OCI-LY3 (cell line): ENCODE measurements around the gene ARHGEF39.

Experiments
- H2AFZ ChIP-seq: fragments of 200-600, 300-600 bp; shearing (Covaris generic); 2 replicates; pipeline ENCODE4 v1.6.0; 2014; ENCODE audit warnings: antibody characterized with exemption, low read depth, low read length
- H3K27ac ChIP-seq: fragments of 200-600, 300-600 bp; sonication (generic); 2 replicates; pipeline ENCODE4 v1.5.1; 2014; ENCODE audit warnings: mild to moderate bottlenecking, low read length, moderate library complexity, mixed read lengths
- H3K27me3 ChIP-seq: fragments of 200-600, 300-600 bp; sonication (generic); 2 replicates; pipeline ENCODE4 v1.6.1; 2014; ENCODE audit warnings: low read depth, low read length, mixed read lengths
- H3K36me3 ChIP-seq: fragments of 200-600, 300-600 bp; sonication (generic); replicated peaks from 2 replicates; pipeline ENCODE3; 2014; ENCODE audit warnings: low read depth, low read length, mixed read lengths
- H3K4me1 ChIP-seq: fragments of 300-600, 200-600 bp; sonication (generic); 2 replicates; pipeline ENCODE4 v1.6.1; 2014; ENCODE audit warnings: low read length, mixed read lengths
- H3K4me2 ChIP-seq: fragments of 200-600, 300-600 bp; sonication (generic); 2 replicates; pipeline ENCODE4 v1.6.1; 2014; ENCODE audit warnings: low read length, mixed read lengths
- H3K4me3 ChIP-seq: fragments of 300-600, 200-600 bp; sonication (generic); 2 replicates; pipeline ENCODE4 v1.5.1; 2014; ENCODE audit warnings: antibody characterized with exemption, mild to moderate bottlenecking, low read length, moderate library complexity
- H3K79me2 ChIP-seq: fragments of 300-600, 200-600 bp; shearing (Covaris generic); 2 replicates; pipeline ENCODE4 v1.6.1; 2014; ENCODE audit warnings: mild to moderate bottlenecking, low read length, mixed read lengths
- H3K9ac ChIP-seq: fragments of 300-600, 200-600 bp; shearing (Covaris generic); 2 replicates; pipeline ENCODE4 v1.6.0; 2014; ENCODE audit warnings: mild to moderate bottlenecking, low read length, moderate library complexity
- H3K9me3 ChIP-seq: fragments of 200-600, 300-600 bp; shearing (Covaris generic); 2 replicates; pipeline ENCODE4 v1.6.1; 2014; ENCODE audit warnings: low read length, mixed read lengths; ENCODE audit not compliant: insufficient read depth
- H4K20me1 ChIP-seq: fragments of 200-600, 300-600 bp; sonication (generic); 2 replicates; pipeline ENCODE4 v1.6.1; 2016; ENCODE audit warnings: low read length, mixed read lengths; ENCODE audit not compliant: insufficient read depth
- EZH2phosphoT487 ChIP-seq: fragments of 200-600 bp; shearing (Covaris generic); IDR thresholded peaks from 2 replicates; pipeline ENCODE4 v1.6.1; 2018; ENCODE audit warnings: antibody characterized with exemption, mixed run types, low read depth
- TF ChIP-seq, protein P1 (sequence below): fragments of 200-600, 300-600 bp; sonication (generic); IDR thresholded peaks from 2 replicates; pipeline ENCODE4 v1.5.1; 2014; ENCODE audit warnings: antibody characterized with exemption, low read length, low read depth

The ARHGEF39 gene

GRCh38 chr9:35712762-35713400 lies 47.9 kb upstream of the ARHGEF39 start:
- Histone ChIP-seq H3K9ac (no peak overlapping the region), H3K4me2 (no peak overlapping the region), H3K27me3 (no peaks in the 10 kb centered on the region), H3K4me1 (no peaks in the 10 kb centered on the region), H3K79me2 (no peaks in the 10 kb centered on the region), H3K36me3 (peaks cover 68% of the 10 kb centered on the region), H4K20me1 (no peaks in the 10 kb centered on the region), H3K27ac (no peak overlapping the region), H3K4me3 (no peak overlapping the region), H3K9me3 (no peaks in the 10 kb centered on the region), H2AFZ (no peak overlapping the region)
- no peak for TF ChIP-seq EZH2phosphoT487
- TF ChIP-seq, protein P1, sequence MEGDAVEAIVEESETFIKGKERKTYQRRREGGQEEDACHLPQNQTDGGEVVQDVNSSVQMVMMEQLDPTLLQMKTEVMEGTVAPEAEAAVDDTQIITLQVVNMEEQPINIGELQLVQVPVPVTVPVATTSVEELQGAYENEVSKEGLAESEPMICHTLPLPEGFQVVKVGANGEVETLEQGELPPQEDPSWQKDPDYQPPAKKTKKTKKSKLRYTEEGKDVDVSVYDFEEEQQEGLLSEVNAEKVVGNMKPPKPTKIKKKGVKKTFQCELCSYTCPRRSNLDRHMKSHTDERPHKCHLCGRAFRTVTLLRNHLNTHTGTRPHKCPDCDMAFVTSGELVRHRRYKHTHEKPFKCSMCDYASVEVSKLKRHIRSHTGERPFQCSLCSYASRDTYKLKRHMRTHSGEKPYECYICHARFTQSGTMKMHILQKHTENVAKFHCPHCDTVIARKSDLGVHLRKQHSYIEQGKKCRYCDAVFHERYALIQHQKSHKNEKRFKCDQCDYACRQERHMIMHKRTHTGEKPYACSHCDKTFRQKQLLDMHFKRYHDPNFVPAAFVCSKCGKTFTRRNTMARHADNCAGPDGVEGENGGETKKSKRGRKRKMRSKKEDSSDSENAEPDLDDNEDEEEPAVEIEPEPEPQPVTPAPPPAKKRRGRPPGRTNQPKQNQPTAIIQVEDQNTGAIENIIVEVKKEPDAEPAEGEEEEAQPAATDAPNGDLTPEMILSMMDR, result no peak

GRCh38 chr9:35711501-35712428 lies 46.8 kb upstream of the ARHGEF39 start:
- H3K36me3 ChIP-seq, result peaks cover 68% of the 10 kb centered on the region

GRCh38 chr9:35710818-35711500 lies 46.0 kb upstream of the ARHGEF39 start:
- H4K20me1 ChIP-seq, result no peaks in the 10 kb centered on the region
- no peak overlapping the region for H3K27ac ChIP-seq
- H3K9ac ChIP-seq, result no peak overlapping the region
- H3K4me1 ChIP-seq, result no peaks in the 10 kb centered on the region
- no peaks in the 10 kb centered on the region for H3K79me2 ChIP-seq
- H3K36me3 ChIP-seq, result peaks cover 69% of the 10 kb centered on the region
- no peak overlapping the region for H3K4me3 ChIP-seq
- H3K4me2 ChIP-seq, result no peak overlapping the region
- no peak for TF ChIP-seq EZH2phosphoT487
- TF ChIP-seq, protein P1, result no peak
- no peak overlapping the region for H2AFZ ChIP-seq
- no peaks in the 10 kb centered on the region for H3K27me3 ChIP-seq
- H3K9me3 ChIP-seq, result no peaks in the 10 kb centered on the region

More at GRCh38 chr9:35711501-35712428, 46.8 kb upstream of the ARHGEF39 start:
- H3K4me2 ChIP-seq, result no peak overlapping the region
- no peaks in the 10 kb centered on the region for H3K27me3 ChIP-seq
- no peak overlapping the region for H3K4me3 ChIP-seq
- H3K9ac ChIP-seq, result no peak overlapping the region
- H4K20me1 ChIP-seq, result no peaks in the 10 kb centered on the region
- no peak overlapping the region for H3K27ac ChIP-seq
- no peaks in the 10 kb centered on the region for H3K79me2 ChIP-seq
- no peaks in the 10 kb centered on the region for H3K9me3 ChIP-seq
- H3K4me1 ChIP-seq, result no peaks in the 10 kb centered on the region
- TF ChIP-seq, protein P1, result no peak
- TF ChIP-seq EZH2phosphoT487, result no peak
- H2AFZ ChIP-seq, result no peak overlapping the region

DNA sequence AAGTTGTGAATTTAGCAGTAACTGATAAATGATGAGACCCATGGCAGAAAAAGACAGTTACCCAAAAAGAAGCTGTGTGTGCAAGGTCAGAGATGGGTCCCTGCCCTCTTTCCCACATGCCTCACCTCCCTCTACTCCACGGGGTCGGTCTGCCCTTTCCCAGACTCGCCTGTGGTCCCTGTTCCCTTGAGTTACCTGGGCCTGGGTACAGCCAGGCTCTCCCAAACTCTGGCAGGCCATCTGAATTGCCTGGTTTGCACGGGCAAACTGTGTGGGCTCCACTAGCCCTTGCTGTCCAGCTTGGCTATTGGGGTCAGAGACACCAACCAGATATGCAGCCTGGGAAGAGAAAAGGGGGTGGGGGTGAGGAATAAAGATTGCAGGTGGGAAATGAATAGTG lies 43.2 kb upstream of the ARHGEF39 start:
- Histone ChIP-seq H3K36me3 (peaks cover 76% of the 10 kb centered on the region), H3K27ac (no peak overlapping the region), H4K20me1 (no peaks in the 10 kb centered on the region), H3K4me1 (no peaks in the 10 kb centered on the region), H3K9ac (no peak overlapping the region), H3K4me2 (no peak overlapping the region), H3K4me3 (no peak overlapping the region), H3K9me3 (no peaks in the 10 kb centered on the region), H3K79me2 (no peaks in the 10 kb centered on the region), H3K27me3 (no peaks in the 10 kb centered on the region), H2AFZ (no peak overlapping the region)
- TF ChIP-seq, protein P1, result no peak
- TF ChIP-seq EZH2phosphoT487, result no peak
